GM19463 (cell line): ENCODE data around the gene HPGD.

Source experiments
- ATAC-seq: cut with Tn5 transposase; IDR thresholded peaks from one replicate; pipeline ENCODE4 v1.9.1; 2021; ENCODE audit warnings: mild to moderate bottlenecking, moderate library complexity; ENCODE audit not compliant: unreplicated experiment

Gene HPGD

GRCh38 chr4:174479140-174479539 is 43.1 kb downstream of the HPGD start:
- ATAC-seq: no peak

DNA sequence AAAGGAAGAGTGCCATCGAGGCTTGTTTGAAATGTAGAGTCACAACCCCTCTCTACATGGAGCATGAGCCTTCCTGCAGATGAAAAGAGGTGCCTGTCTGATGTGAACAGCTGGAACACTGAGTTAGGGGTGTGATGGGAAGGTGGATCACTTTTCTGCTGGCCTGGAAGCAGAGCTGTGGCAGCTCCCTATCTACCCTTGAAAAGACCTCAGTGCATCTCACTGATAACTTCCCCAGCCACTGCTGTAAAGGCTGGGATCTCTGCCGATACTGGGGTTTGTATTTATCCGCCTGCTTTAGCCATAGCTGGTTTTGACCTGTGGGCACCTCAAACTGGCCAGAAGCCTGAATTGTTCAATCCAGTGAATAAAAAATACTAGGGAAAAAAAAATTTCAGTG is 46.8 kb downstream of the HPGD start:
- no peak for ATAC-seq

- no peak for ATAC-seq
These were observed 47.7 kb downstream of the HPGD start for GRCh38 chr4:174474457-174475075.

- ATAC-seq: no peak
These were observed 55.2 kb downstream of the HPGD start for GRCh38 chr4:174467107-174467506.

DNA sequence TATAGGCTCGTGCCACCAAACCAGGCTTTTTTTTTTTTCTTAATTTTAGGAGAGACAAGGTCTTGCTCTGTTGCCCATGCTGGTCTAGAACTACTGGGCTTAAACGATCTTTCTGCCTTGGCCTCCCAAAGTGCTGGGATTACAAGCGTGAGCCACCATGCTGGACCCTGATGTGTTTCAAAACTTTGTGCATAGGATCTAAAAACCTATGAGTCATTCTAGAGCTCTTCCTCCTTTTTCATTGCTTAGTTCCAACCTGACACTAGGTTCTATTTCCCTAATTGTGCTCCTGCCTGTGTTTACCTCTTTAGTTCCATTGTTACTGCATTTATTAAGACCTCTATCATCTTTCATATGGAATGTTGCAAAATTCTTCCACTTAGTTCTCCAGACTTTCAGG is 57.3 kb downstream of the HPGD start:
- no peak for ATAC-seq

GRCh38 chr4:174461466-174462106 is 60.7 kb downstream of the HPGD start:
- no peak for ATAC-seq

DNA sequence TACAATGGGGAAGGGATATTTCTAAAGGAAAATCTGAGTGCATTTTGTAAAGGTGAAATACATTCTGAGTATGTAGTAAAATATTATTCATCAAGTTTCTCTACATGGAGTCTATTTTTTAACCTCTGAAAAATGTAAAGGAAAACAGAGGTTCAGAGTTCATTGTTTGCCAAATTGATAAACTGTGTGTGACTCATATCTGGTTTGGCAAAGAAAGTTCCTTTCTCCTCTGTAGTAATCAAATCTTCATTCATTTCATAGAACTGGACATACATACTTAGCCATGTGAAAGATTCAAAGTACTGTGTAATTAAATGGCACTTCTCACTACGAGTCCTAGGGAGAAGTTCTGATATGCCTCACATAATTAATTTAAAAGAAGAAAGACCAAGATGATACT is 61.6 kb downstream of the HPGD start:
- ATAC-seq: no peak

DNA sequence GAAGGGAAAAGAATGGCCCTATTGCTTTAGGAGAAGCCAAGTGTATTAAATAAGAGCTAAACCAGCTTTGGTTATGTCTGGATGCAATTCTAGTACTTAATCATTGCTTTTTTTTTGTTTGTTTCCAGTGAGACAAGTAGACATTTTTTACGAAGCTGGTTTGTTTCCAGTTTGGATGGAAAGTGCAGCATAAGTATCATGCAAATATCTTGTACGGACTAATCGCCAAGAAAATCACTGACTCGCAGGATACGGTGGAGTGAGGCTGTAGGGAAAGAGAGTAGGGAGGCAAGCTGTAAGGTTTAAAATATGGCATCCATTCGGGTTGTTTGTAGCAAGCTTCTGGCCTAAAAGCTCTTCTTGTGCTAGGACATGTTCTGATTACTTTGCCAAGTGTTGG is 64.8 kb downstream of the HPGD start:
- ATAC-seq: no peak

- no peak for ATAC-seq
These were observed 67.3 kb downstream of the HPGD start for GRCh38 chr4:174454815-174455473.

DNA sequence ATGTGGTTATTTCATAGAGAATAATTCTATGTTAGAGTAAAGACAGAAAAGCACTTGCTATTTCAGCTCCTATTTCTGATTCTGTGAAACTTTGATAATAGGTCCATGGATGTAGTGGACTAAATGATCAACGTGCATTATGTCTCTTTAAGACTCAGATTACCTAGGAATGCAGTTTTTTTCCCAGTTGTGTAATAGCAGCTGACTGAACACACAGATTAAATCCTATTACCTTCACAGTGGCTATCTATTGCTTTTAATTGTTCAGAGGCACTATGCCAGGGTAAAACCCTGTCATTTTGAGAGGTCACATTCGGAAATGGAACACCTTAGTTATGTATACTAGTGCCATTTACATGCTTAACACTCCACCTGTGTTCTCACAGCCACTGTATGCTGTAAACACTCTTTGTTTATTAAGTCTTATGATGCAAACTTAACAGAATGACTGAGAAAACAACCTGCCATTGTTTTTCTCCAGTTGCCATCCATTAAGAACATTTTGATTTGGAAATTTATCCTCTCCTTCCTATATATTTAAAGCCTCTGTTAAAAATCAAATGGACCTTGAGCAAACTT is 70.5 kb downstream of the HPGD start:
- ATAC-seq: no peak

- no peak for ATAC-seq
These were observed 71.5 kb downstream of the HPGD start for GRCh38 chr4:174450786-174451125.

- no peak for ATAC-seq
These were observed 72.1 kb downstream of the HPGD start for GRCh38 chr4:174449944-174450785.

GRCh38 chr4:174449152-174449551 is 73.1 kb downstream of the HPGD start:
- no peak for ATAC-seq

DNA sequence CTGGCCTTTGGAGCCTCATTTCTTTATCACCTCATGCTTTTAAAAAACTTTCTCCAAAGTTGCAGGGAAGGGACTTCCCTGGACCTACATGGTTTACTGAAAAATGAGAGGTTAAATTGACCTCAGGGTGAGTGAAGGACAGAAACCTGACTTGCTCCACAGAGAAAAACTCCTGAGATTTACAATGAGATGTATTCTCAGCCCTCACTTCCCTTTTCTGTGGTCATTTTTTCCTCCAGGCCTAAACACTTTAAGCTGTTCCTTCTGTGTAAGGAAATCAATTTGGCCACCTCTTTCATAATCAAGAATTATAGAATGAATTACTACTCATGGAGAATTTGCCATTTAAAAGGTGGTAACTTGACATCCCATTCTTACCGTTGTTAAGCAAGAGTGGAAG is 77.9 kb downstream of the HPGD start:
- ATAC-seq: no peak
